DND-41 (cell line): ENCODE data around the gene CALM1.

Source experiments
- ATAC-seq: fragments of 200-7000 bp; cut with Tn5 transposase; 3 replicates; pipeline ENCODE4 v1.9.1; 2021; ENCODE audit warnings: low read depth; ENCODE audit not compliant: insufficient read depth
- DNase-seq: peaks from one replicate; pipeline ENCODE4 v3.0.0-alpha.2; 2020
- H2AFZ ChIP-seq: 2 replicates; pipeline ENCODE4 v1.6.0; 2012; ENCODE audit warnings: low read depth, low read length
- H3K27ac ChIP-seq: 2 replicates; pipeline ENCODE4 v1.5.1; 2012; ENCODE audit warnings: low read length, inconsistent platforms
- H3K27me3 ChIP-seq: fragments of 200-600 bp; sonication (generic); 2 replicates; pipeline ENCODE4 v1.6.0; 2012; ENCODE audit warnings: low read length, mild to moderate bottlenecking, inconsistent platforms; ENCODE audit not compliant: insufficient read depth, poor library complexity
- H3K36me3 ChIP-seq: 2 replicates; pipeline ENCODE4 v1.5.1; 2012; ENCODE audit warnings: low read length, inconsistent platforms; ENCODE audit not compliant: insufficient read depth
- H3K4me1 ChIP-seq: 2 replicates; pipeline ENCODE4 v1.5.1; 2012; ENCODE audit warnings: mild to moderate bottlenecking, low read length; ENCODE audit not compliant: insufficient read depth
- H3K4me2 ChIP-seq: 2 replicates; pipeline ENCODE4 v1.6.0; 2012; ENCODE audit warnings: mild to moderate bottlenecking, moderate library complexity, low read length, inconsistent platforms; ENCODE audit not compliant: insufficient read depth
- H3K4me3 ChIP-seq, 2 experiments: fragments of 200-600 bp in 1 of 2; shearing (Covaris generic) in 1 of 2; 2 replicates each; pipeline ENCODE4 v1.5.1; 2012 to 2016; ENCODE audit warnings: inconsistent platforms in 2 of 2, low read length in 2 of 2, mild to moderate bottlenecking in 2 of 2, low read depth in 1 of 2, moderate library complexity in 1 of 2
- H3K79me2 ChIP-seq: 2 replicates; pipeline ENCODE4 v1.6.0; 2012; ENCODE audit warnings: low read length, inconsistent platforms; ENCODE audit not compliant: insufficient read depth
- H3K9ac ChIP-seq: 2 replicates; pipeline ENCODE4 v1.6.0; 2012; ENCODE audit warnings: low read depth, mild to moderate bottlenecking, inconsistent platforms, low read length, moderate library complexity
- H3K9me3 ChIP-seq: 2 replicates; pipeline ENCODE4 v1.5.1; 2012; ENCODE audit warnings: low read length, moderate library complexity, mild to moderate bottlenecking, inconsistent platforms; ENCODE audit not compliant: insufficient read depth, severe bottlenecking
- H4K20me1 ChIP-seq: 2 replicates; pipeline ENCODE4 v1.6.0; 2012; ENCODE audit warnings: low read length; ENCODE audit not compliant: insufficient read depth
- CTCF ChIP-seq: IDR thresholded peaks from 2 replicates; pipeline ENCODE4 v1.5.1; 2012; ENCODE audit warnings: borderline replicate concordance, low read length, moderate library complexity, mild to moderate bottlenecking; ENCODE audit not compliant: poor library complexity, severe bottlenecking; ENCODE audit errors: extremely low read depth
- EZH2 ChIP-seq: IDR thresholded peaks from 3 replicates; pipeline ENCODE4 v1.6.1; 2012; ENCODE audit warnings: borderline replicate concordance, low read depth, mild to moderate bottlenecking, moderate library complexity, low read length, inconsistent platforms; ENCODE audit not compliant: severe bottlenecking

Gene CALM1

DNA sequence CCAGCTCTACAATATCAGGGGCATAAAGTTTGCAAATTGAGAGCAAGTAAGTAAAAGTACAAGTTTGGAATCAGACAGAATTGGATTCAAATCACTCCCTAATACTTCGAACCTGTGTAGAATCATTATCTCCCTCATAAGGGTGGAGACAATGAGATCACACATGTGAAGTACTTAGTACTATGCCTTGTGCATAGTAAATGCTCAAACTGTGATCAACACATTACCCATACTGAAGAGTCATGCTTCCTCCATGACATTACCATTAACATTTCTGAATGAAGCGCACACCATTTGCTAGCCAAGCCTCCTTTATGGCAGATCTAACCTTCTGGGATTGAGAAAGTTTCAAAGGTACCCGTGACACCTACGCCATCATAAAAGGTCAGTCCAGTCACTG, 38.5 kb upstream of the CALM1 start:
- Histone ChIP-seq H3K27me3 (peaks cover 3% of the 10 kb centered on the region), H3K79me2 (no peaks in the 10 kb centered on the region), H3K4me3 (no peak overlapping the region), H3K4me1 (no peaks in the 10 kb centered on the region), H3K4me2 (no peak overlapping the region), H3K9me3 (no peaks in the 10 kb centered on the region), H4K20me1 (no peaks in the 10 kb centered on the region), H3K9ac (no peak overlapping the region), H2AFZ (no peak overlapping the region), H3K27ac (no peak overlapping the region), H3K36me3 (no peaks in the 10 kb centered on the region)
- DNase-seq (no peak), ATAC-seq (no peak)
- TF ChIP-seq CTCF (no peak), EZH2 (no peak)

GRCh38 chr14:90361865-90362557, 34.8 kb upstream of the CALM1 start:
- no peak overlapping the region for H2AFZ ChIP-seq
- H3K79me2 ChIP-seq, result no peaks in the 10 kb centered on the region
- TF ChIP-seq CTCF, result no peak
- no peak for TF ChIP-seq EZH2
- H3K27me3 ChIP-seq, result peaks cover 5% of the 10 kb centered on the region
- H3K4me2 ChIP-seq, result no peak overlapping the region
- H3K9ac ChIP-seq, result no peak overlapping the region
- no peaks in the 10 kb centered on the region for H4K20me1 ChIP-seq
- H3K4me1 ChIP-seq, result no peaks in the 10 kb centered on the region
- ATAC-seq, result no peak
- H3K9me3 ChIP-seq, result no peaks in the 10 kb centered on the region
- H3K4me3 ChIP-seq, result no peak overlapping the region
- no peak overlapping the region for H3K27ac ChIP-seq
- no peaks in the 10 kb centered on the region for H3K36me3 ChIP-seq
- DNase-seq, result no peak

DNA sequence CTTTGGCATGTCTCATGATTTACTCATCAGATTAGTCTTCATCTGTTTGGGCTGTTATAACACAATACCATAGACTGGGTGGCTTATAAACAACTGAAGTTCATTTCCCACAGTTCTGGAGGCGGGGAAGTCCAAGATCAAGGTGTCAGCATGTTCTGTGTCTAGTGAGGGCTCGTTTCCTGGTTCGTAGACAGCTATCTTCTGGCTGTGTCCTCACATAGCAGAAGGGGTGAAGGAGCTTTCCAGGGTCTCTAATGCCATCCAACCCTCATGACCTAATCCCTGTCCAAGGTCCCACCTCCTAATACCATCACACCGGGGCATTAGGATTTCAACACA, 34.3 kb upstream of the CALM1 start:
- H3K9me3 ChIP-seq, result no peaks in the 10 kb centered on the region
- H4K20me1 ChIP-seq, result no peaks in the 10 kb centered on the region
- no peak overlapping the region for H3K4me3 ChIP-seq
- H2AFZ ChIP-seq, result no peak overlapping the region
- no peaks in the 10 kb centered on the region for H3K36me3 ChIP-seq
- no peak overlapping the region for H3K27ac ChIP-seq
- no peak overlapping the region for H3K4me2 ChIP-seq
- no peak for TF ChIP-seq EZH2
- TF ChIP-seq CTCF, result no peak
- H3K4me1 ChIP-seq, result no peaks in the 10 kb centered on the region
- DNase-seq (no peak), ATAC-seq (no peak)
- peaks cover 5% of the 10 kb centered on the region for H3K27me3 ChIP-seq
- H3K9ac ChIP-seq, result no peak overlapping the region
- no peaks in the 10 kb centered on the region for H3K79me2 ChIP-seq
